CD1c-positive myeloid dendritic cell (primary cell): Measurements from ENCODE around the gene MTR.

Source experiments
- DNase-seq: peaks from one replicate; pipeline ENCODE4 v3.0.0-alpha.2; 2016; ENCODE audit errors: extremely low spot score

Gene MTR

DNA sequence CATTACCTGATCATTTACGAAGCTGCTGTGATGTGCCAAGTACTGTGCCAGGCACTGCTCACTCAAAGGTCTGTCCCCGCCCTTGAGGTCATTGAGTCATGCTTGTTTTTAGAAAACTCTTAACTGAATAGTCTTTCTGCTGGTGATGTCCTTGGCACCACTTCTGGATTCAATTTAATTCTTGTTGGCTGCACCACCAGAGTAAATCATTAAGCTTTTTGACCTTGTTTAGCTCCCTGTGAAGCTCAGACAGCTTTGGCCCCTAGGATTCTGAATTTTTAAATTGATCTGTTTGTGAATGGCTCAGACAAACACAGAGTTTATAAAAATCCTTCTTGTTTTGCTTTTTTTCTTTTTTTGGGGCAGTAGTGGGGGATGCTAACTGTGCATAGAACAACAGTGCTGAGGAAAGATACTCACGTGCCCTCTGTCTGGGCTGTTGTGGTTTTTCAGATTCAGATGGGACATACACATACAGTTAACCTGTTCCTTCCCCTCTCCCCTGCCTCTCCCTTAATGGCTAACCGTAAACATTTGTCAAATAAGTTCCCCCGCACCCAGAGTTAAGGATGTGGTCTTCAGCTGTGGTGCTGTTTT is 67.6 kb downstream of the MTR start:
- no peak for DNase-seq

DNA sequence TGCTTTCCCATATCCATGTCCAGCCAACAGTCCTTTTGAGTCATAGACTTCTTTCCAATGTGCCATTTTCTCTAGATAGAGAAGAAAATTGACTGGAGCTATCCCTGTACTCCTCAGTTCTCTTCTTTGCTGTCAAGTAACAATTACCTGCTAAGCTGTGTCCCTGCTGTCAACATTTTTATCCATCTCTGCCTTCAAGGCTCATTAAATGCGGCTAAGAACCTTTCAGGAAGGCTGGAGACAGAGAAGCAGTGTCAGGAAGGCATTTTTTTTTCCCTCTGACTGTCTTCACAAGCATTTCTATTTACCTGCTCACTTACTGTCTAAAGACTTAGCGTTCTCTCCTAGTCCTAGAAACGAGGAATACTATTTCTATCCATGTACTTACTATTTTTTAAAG is 69.1 kb downstream of the MTR start:
- DNase-seq, result no peak

DNA sequence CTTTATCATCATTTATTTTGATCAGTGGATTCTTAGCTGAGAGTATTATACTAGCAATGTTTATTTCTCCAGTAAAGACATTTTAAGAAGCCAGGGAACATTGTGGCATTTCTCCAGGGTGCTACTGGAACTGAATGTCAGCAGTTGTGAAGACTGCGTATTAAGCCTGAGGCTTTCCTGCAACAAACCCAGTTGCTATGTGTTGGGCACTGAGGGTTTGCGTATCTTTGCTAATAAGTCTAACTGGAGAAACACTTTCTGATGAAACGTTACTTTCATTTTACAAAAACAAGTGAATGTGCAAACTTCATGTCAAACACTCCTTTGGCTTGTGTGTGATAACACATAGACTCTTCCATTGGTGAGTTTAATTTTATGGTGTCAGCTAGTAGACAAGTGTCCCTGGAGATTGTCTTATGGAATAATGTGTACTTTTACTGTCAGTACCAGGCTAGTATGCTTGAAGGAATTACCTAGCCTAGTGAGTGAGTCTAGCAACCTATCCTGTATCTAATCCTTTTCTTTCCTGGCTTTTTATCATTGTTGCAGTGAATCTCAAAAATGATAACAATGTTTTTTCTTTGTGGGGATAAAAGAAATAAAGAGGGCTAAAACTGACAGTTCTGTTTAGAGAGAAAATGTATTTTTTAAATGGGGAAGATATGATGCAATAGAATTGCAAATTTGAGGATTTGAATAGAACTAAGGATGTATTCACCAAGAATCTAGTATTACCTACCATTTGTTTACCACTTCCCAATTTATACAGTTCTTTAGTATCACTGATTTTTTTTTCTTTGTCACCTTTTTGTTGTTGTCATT is 70.1 kb downstream of the MTR start:
- DNase-seq, result no peak

DNA sequence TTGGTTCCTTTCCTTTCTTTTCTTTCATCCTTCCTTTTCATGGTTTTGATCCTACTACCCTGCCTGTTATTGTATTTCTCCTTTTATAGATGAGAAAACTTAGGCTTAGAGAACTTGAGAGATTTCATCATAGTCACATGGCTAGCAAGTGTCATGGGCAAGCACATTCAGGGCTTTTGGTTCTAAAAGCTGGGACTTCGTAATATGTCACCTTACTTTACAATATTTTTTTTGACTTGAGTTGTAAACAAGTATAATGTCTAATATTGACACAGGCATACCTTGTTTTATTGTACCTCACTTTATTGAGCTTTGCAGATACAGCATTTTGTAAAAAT is 70.7 kb downstream of the MTR start:
- peak; percentile 12 for DNase-seq

DNA sequence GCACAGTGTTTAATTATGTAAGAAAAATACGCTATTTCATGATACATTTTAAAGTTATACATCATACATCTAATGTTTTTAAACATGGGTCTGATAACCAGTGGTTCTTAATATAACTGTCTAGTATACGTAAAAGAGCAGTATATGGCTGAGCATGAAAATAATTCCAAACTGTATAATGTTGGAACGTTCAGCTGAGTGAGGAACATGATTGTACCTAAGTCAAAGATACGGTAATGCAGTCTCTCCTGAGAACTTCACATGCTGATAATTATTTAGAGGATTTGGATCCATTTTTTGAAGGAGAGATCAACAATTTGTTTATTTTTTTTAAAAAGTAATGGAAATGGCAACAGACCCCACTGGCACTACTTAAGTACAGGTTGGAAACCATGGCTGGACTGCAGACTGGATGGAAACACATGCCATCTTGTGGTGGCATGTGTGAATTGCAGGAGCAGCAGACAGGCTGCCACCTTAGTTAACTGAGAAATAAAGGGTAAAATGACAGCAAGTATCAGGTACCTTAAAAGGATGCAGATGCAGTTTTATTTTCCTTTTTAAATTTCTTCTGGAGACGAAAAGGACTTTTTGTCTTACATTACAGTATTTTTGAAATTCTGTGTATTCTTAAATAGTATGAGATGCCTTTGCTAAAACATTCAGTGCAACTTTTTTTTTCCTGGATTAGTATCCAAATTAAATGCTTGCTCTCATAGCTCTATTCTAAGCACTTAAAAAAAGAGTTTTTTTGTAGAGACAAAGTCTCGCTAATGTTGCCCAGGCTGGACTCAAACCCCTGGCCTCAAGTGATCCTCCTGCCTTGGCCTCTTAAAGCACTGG is 73.8 kb downstream of the MTR start:
- DNase-seq, result peak; percentile 63

DNA sequence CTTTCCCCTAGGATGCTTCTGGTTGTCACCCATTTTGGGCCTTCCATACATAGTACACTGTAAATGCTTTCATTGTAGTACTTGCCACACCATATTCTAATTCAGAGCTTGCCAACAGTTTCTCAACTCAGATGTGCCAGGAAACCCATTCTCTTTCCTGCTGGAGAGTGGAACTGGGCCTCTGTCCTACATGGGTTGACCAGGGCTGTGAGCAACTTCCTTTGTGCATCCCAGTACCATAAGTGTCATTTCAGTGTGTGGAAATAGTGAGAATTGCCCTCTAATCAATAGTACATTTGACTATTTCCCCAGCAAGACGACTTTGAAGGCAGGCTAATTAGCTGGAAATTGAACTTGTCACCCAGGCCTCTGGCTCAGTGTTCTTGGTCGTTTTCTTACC is 74.8 kb downstream of the MTR start:
- DNase-seq, result peak; percentile 28

DNA sequence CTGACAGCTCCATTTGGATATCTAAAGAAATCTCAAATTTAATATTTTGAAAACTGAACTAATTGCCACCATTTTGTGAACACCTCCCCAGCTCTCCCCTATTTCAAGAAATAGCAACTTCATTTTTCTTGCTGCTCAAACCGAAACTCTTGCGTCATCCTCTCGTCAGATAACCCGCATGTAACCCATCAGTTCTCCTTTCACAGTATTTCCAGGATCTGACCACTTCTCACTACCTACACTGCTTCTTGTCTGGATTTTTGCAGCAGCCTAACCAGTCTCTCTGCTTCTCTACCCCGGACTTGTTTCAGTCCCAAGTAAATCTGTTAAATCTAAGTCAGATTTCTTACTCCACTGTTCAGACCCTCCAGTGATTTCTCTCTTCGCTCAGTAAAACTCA is 75.6 kb downstream of the MTR start:
- peak; percentile 87 for DNase-seq

DNA sequence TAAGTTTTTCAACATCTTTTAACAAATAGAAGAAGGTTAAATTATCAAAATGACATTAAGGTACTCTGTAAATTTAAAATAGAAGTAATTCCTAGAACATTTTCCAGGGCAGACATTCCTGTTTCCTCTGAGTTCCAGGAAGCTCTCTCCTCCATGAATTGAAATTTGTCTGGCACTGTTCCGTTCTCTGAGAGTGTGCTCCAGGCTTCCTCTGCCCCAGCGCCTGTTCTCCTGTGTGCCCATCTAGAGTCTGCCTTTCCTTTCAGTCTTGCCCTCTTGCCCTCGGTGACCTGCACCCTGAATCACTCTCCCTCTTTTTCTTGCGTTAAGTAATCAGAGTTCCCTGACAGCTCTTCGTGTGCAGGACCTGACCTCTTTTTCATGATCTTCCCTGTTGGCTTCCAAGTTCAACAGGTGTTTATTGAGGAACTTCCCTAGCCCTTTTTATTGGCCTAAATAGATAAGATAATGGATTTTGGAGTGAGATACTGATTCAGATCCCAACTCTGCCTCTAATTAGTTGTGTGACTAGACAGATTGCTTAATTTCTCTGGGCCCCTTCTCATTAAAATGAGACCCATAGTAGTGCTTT is 77.1 kb downstream of the MTR start:
- no peak for DNase-seq

DNA sequence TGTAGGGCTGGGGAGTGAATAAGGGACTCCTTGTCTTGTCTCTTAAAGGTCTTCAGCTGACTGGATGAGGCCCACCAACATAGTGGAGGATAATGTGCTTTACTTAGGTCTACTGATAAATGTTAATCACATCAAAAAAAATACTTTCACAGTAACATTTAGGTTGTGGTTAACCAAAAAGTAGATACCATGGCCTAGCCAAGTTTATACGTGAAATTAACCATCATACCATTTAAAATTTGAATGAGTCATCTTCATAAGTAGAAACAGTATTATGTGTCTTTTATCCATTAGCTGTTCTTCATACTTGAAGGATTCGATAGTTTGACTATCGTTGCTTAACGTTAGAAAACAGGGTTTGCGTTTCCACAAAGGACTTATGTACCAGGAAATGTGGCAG is 80.9 kb downstream of the MTR start:
- DNase-seq, result no peak

DNA sequence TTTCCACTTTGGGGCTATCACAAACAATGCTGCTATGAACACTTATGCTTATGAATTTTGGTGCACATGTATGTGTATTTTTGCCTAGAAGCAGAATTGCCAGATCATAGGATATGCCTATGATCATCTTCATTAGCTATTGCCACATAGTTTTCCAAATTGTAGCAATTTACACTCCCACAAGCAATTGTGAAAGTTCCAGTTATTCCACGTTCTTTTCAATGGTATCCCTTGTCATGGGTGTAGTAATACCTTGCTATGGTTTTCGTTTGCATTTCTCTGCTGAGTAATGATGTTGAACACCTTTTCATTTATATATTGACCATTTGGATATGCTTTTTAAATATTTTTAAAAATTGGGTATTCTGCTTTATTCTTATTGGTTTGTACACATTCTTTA is 82.6 kb downstream of the MTR start:
- DNase-seq, result no peak

DNA sequence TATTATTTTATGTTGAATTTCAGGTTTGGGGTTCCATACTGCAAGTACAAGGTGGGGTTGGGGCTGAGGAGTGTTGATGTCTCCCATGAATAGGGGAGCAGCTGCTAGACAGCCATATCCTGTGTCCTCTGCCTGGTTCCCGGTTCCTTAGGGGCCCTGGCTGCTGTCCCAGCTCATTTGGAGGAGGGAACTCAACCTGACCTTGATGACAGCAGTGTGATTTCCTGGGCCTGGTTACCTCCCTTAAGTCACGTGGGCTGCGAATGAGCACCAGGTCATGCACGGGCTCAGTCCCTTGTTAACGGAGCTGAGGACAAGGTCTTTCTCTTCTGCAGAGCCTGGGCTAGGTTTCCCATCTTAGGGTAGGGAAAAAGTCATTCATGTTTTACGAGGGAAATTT is 85.1 kb downstream of the MTR start:
- DNase-seq, result no peak

DNA sequence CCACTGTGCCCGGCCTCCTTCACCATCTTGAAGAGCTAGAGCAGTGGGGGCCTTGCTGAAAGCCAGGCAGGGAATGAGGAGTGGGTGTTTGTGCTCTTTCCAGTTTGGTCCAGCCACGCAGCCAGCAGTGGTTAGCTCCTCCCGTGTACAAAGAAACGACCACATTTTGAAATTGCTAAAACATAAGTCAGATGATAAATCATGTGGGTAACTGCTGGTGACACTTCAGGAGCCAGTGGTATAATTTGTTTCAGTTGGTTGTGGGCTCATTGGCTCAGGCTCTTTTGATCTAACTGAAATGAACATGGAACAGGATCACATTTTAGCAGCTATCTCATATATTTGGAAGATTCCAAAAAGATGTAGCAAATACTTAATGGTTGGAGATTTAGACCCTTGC is 87.6 kb downstream of the MTR start:
- DNase-seq, result no peak

DNA sequence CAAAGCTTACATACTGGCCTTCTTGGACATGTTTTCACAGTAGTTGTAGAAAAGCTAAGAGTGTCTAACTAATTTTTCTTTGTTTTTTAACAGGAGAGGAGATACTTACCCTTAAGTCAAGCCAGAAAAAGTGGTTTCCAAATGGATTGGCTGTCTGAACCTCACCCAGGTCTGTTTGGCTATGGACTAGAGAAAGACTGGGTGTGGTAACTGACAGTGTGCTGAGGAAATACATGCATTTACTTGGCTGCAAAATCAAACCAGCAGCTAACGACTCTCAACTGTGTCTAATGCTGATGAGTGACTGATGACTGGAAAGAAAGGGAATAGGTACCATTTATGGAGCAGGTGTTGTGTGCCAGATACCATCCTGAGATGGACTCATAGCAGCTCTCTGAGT is 91.1 kb downstream of the MTR start:
- DNase-seq, result no peak

DNA sequence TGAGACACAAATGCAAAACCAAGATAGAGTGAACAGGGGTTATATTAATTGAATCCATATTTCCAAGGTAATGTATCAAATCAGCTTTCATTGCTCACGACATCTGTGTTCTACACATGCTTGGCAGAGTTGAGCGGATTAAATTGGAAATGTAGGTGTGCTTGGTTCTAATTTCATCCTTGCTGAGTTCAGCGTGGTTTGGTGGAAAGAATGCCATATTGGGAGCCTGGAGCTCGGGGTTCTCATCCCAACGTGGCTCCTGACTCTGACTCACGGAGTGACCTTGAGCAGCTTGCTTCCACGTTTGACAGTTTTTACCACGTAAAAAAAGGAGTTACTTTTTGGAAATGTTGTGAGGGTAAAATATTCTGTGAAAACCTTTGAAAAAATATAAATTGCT is 92.0 kb downstream of the MTR start:
- DNase-seq, result no peak

DNA sequence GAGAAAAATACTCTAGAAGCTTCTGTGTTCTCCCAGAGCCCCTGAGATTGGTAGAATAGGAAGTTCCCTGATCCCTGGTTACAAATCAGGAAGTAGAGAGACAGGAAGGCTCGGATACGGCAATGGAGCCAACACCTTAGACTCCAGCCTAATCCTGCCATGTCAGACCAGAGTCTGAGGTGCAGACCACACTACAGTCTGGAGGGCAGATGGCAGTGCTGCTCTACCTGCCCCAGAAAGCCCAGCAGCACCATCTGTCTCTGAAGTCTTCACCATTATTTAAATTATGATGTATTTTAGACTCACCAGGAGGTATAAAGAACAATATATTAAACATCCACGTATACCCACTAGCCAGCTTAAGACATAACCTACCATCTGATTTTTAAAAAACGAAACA is 93.0 kb downstream of the MTR start:
- no peak for DNase-seq

DNA sequence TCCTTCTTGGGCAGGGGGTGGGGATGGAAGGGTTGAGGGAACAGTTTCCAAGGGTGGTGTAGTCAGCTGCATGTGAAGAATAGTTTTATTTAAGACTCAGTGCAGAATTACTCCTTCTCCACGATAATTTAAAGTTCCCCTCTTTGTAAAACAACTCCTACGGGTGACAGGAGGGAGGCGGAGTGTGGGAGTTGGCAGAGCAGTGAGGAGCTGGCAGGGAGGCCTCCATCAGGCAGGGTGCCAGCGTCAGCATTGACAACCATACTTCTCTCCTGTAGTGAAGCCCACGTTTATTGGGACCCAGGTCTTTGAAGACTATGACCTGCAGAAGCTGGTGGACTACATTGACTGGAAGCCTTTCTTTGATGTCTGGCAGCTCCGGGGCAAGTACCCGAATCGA is 93.8 kb downstream of the MTR start:
- no peak for DNase-seq

DNA sequence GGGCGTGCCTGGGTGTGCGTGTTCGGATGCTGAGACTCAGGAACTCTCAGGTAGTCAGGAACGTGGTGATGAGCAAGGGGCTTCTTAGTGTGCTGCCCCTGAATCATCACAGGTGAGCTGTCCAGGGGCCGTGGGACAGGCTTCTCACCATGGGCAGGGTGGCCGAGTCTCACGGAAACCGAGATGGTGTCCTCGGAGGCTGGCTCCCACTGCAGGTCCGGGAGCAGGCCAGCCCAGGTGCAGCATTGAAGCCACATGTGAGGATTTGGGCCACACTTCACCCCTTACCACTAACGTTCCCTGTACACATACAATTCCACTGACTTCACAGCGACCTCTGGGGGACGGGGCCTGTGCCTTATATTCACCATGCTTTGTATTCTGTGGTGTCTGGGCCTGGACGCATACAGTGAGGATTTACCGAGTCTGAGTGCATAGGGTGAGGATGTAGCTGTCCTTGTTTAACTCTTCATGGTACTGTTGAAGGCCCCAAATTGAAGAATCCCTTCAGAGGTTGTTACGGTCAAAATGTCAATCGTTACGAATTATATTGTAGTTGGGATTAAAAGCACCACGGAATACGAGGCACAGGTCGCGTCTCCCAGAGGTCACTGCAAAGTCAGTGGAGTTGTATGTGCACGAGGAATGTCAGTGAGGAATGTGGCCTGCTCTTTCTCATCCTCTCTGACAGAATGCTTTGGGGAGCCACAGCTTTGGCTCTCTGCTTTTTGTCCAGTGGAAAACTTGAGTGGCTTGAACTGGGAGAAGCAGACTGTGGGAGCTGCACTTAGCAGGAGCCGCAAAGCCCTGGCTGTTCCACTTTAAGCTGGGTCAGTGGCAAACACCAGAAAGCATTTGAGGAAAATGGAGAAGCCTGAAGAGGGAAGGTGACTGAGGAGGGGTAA is 95.3 kb downstream of the MTR start:
- DNase-seq, result no peak

DNA sequence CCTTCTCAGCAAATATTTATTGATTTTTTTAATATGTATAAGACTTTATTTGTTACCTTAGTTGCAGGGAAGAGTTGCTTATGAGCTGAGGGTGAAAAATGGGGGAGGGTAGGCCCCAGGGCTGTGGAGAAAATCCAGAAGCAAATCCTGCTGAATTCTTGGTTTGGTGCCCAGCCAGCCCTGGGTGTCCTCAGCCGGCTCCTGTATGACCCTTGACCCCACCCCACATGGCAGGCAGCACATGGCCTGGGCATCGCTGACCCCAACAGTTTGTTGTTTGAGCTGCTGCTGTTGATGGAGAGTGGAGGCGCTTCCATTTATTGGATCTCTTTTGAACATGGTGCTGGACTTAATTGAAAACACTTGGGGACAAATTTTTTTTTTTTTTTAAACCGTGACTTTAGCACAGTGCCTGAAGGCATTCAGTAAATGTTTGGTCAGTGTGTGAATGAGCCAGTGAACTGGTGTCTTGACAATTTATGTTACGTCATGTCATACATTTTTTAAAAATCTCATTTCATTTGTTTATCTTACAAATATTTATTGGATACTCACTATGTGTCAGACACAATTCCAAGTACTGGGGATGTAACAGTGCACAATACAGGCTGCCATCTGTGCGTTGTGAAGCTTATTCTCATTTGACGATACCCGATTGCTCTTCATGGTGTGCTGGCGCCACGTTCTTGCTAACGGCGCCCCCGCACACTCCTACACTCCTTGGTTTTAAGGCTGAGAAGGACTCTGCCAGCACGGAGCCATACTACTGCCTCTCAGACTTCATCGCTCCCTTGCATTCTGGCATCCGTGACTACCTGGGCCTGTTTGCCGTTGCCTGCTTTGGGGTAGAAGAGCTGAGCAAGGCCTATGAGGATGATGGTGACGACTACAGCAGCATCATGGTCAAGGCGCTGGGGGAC is 98.8 kb downstream of the MTR start:
- DNase-seq, result no peak

DNA sequence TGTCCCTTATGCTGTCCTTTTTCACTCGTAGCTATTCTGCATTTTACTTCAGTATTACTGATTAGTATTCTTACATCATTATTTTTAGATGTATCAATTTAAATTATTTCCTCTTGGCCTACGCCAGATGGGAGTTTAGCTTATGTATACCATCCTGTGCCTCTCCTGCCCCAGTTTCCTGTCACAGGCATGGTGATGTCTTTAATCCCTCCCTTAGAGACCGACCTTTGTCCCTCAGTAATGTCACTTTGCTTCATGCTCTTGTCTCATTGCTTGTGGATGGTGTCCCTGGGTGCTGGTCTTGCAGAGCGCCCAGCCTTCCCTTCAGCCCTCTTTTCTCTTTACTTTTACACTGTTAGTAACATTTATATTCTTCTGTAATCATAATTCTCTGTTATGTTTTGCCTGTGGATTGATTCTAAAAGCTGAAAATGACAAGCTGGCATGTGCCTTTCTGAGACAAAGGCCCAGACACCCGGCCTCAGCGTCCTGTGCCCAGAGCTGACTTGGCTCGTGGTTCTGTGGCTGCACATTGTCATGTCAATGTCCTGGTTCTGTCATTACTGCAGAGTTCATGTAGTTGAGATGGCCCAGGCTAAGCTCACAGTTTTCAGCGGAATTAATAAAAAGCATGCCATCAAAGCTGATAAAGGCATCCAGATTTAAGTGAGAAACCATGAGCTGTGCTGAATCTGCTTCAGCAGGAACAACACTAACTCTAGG is 100.7 kb downstream of the MTR start:
- no peak for DNase-seq

DNA sequence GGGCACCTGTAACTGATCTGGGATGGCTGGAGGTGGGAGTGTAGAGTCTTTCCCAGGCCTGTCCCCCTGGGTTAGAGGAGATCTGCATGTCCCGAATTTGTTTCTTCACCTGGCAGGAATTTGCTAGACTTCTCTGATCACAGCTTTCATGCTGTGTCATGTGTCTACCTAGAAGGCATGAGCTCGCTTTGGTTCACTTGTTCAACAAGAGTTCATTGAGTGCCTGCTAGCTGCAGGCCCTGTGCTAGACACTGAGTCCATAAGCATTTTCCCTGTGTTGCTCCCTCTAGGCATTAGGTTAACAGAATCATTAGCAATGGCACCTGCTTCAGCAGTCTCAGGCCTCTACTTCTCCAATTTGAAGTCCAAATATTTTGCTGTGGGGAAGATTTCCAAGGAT is 101.6 kb downstream of the MTR start:
- DNase-seq, result no peak
